CD4-positive, alpha-beta T cell (primary cell): ENCODE data around the gene TMCO2. TPM values are rescaled to one million over a fixed set of nuclear protein-coding genes. Genes with fewer than 3 reads are reported as not detected.

Source experiments
- ATAC-seq: fragments of 200-7000 bp; cut with Tn5 transposase; one replicate; pipeline ENCODE4 v1.10.0; 2022; ENCODE audit warnings: mild to moderate bottlenecking; ENCODE audit not compliant: poor library complexity
- CTCF ChIA-PET: fragments of 350-600 bp; sonication (Branson Sonifier 250); formaldehyde crosslinking; loops from one replicate; lab custom pipeline; 2021; ENCODE audit warnings: antibody characterized with exemption, inconsistent platforms; lab: Charles Lee
- POLR2A ChIA-PET: fragments of 350-600 bp; sonication (Branson Sonifier 250); formaldehyde crosslinking; loops from one replicate; lab custom pipeline; 2021; ENCODE audit warnings: antibody characterized with exemption, inconsistent platforms; lab: Charles Lee
- DNase-seq, 14 experiments: peaks; one replicate each; pipeline ENCODE4 v3.0.0-alpha.2; 2013 to 2020; ENCODE audit warnings: mixed read lengths in 2 of 14
- H3K27ac ChIP-seq, 2 donors: one replicate each; pipeline versions ENCODE4 v1.5.1 to v1.7.0; 2013; ENCODE audit warnings: low read length in 2 of 2, low read depth in 1 of 2, mild to moderate bottlenecking in 1 of 2
- H3K27me3 ChIP-seq, 2 experiments: 1 replicate in 1 of 2; 2 replicates in 1 of 2; pipeline versions ENCODE4 v1.6.1 to v1.7.0; 2013; ENCODE audit warnings: low read length in 2 of 2, control low read depth in 1 of 2, mild to moderate bottlenecking in 1 of 2, moderate library complexity in 1 of 2; ENCODE audit not compliant: insufficient read depth in 2 of 2, control insufficient read depth in 1 of 2
- H3K36me3 ChIP-seq: one replicate; pipeline ENCODE4 v1.6.1; 2013; ENCODE audit warnings: low read length, control low read depth; ENCODE audit not compliant: insufficient read depth
- H3K4me1 ChIP-seq: one replicate; pipeline ENCODE4 v1.6.1; 2013; ENCODE audit warnings: low read length, control low read depth; ENCODE audit not compliant: insufficient read depth
- H3K4me3 ChIP-seq: one replicate; pipeline ENCODE4 v1.5.1; 2013; ENCODE audit warnings: mild to moderate bottlenecking, low read length, moderate library complexity
- H3K9me3 ChIP-seq, 2 experiments: 1 replicate in 1 of 2; 2 replicates in 1 of 2; pipeline versions ENCODE4 v1.6.1 to v1.7.0; 2013; ENCODE audit warnings: low read length in 2 of 2, mild to moderate bottlenecking in 2 of 2, control low read depth in 1 of 2, moderate library complexity in 1 of 2; ENCODE audit not compliant: control insufficient read depth in 1 of 2, insufficient read depth in 1 of 2
- H3K27ac Mint-ChIP-seq: one replicate; pipeline ENCODE4 v1.8.0; 2020; ENCODE audit warnings: mixed read lengths
- H3K27me3 Mint-ChIP-seq: one replicate; pipeline ENCODE4 v1.8.0; 2021; ENCODE audit warnings: mixed read lengths
- H3K36me3 Mint-ChIP-seq: one replicate; pipeline ENCODE4 v1.8.0; 2021; ENCODE audit warnings: low read depth, mixed read lengths
- H3K4me1 Mint-ChIP-seq: one replicate; pipeline ENCODE4 v1.8.0; 2021; ENCODE audit warnings: low read depth, mixed read lengths
- H3K4me3 Mint-ChIP-seq: one replicate; pipeline ENCODE4 v1.8.0; 2020; ENCODE audit warnings: mild to moderate bottlenecking, mixed read lengths
- H3K9me3 Mint-ChIP-seq: one replicate; pipeline ENCODE4 v1.8.0; 2020; ENCODE audit warnings: mixed read lengths
- CTCF ChIP-seq: fragments of 200-600 bp; IDR thresholded peaks from one replicate; pipeline ENCODE4 v1.8.0; 2022; ENCODE audit warnings: antibody characterized with exemption, mild to moderate bottlenecking
- intact Hi-C, 2 experiments: fragments of 100-400 bp; cut with DNase I in 1 of 2; cut with micrococcal nuclease in 1 of 2; formaldehyde crosslinking; loops; one replicate each; pipeline versions ENCODE4 v1.15.1 to v1.9.0; 2023 to 2025; cut with DNase I, micrococcal nuclease
- total RNA-seq, 174 experiments: library from RNA in 2 of 174; stranded (reverse) in 2 of 174; gene quantifications; one replicate each; pipeline ENCODE4 v1.2.3 and lab custom pipeline; 2021 to 2026

TMCO2 gene
- total RNA-seq, 2 experiments from 2014 or later: not detected

DNA sequence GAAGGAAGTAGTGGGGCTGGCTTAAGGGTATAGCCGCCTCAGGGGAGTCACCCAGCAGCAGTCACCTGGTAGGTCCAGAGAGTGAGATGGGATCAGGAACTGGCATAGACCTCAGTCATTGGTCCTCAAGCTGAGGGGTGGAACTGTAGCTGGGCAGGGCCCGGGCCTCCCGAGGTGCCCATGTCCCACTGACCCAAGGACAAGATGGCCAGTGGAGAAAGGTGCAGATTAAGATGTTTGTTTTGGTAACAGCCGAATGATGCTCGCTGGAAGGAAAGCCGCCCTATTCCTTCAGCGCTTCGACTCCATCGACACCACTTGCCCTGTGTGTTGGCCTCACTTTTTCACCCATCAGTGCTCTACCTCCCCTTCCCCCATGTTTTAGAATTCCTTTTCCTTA is 52.9 kb downstream of the TMCO2 start:
- CTCF ChIA-PET: no interaction called here

DNA sequence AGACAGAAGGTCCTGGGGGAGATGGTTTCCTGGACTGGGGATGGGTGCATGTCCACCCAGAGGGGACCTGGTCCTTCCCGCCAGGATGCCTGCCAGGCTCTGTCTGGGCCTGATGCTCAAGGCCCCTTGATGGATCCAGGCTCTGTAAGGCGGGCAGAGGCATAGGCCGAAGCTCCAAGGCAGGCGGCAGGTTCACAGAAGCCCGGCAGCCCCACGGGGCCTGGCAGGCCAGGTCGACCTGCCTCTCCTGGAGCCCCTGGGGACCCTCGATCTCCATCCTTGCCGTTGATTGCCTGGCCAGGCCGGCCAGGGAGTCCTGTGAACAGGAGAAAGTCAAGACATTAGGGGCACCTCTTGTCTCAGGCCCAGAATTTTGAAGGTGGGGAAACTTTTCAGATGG is 53.3 kb downstream of the TMCO2 start:
- DNase-seq (no peak), ATAC-seq (no peak)
- no peak for TF ChIP-seq CTCF
- H3K27me3 Mint-ChIP-seq: no peaks in the 10 kb centered on the region
- Histone ChIP-seq H3K9me3 (no peaks in the 10 kb centered on the region), H3K36me3 (no peaks in the 10 kb centered on the region), H3K4me1 (no peaks in the 10 kb centered on the region), H3K27ac (no peak overlapping the region), H3K27me3 (no peaks in the 10 kb centered on the region), H3K4me3 (no peak overlapping the region)
- no peaks in the 10 kb centered on the region for H3K4me1 Mint-ChIP-seq
- H3K4me3 Mint-ChIP-seq: no peak overlapping the region
- H3K9me3 Mint-ChIP-seq: no peaks in the 10 kb centered on the region
- no peaks in the 10 kb centered on the region for H3K36me3 Mint-ChIP-seq
- ChIA-PET CTCF (no interaction called here), POLR2A (no interaction called here)
- intact Hi-C loops: no loop called here
- H3K27ac Mint-ChIP-seq: no peak overlapping the region

More for the DNA sequence above, 52.9 kb downstream of the TMCO2 start:
- POLR2A ChIA-PET: no interaction called here
- H3K4me3 ChIP-seq: no peak overlapping the region
- H3K27me3 Mint-ChIP-seq: no peaks in the 10 kb centered on the region
- H3K27ac Mint-ChIP-seq: no peak overlapping the region
- no peak for TF ChIP-seq CTCF
- no peaks in the 10 kb centered on the region for H3K4me1 ChIP-seq
- H3K9me3 Mint-ChIP-seq: no peaks in the 10 kb centered on the region
- H3K9me3 ChIP-seq: no peaks in the 10 kb centered on the region
- no peak overlapping the region for H3K4me3 Mint-ChIP-seq
- H3K36me3 Mint-ChIP-seq: no peaks in the 10 kb centered on the region
- DNase-seq: no peak
- H3K27me3 ChIP-seq: no peaks in the 10 kb centered on the region
- intact Hi-C loops: no loop called here
- H3K27ac ChIP-seq: no peak overlapping the region
- H3K36me3 ChIP-seq: no peaks in the 10 kb centered on the region
- H3K4me1 Mint-ChIP-seq: no peaks in the 10 kb centered on the region
- ATAC-seq: no peak

Other genes starting within 250 kb of the TMCO2 start
- 100 to 1,000 TPM; 121 to 126 TPM for gene CAP1, start 207.2 kb upstream of the TMCO2 start, total RNA-seq
- 10 to 100 TPM; 31.9 to 34.5 TPM for gene PPT1, start 150.7 kb upstream of the TMCO2 start, total RNA-seq
- gene RLF, start 86.5 kb upstream of the TMCO2 start, total RNA-seq: 10 to 100 TPM; 42.7 to 44.8 TPM
- gene ZMPSTE24, start 10.3 kb downstream of the TMCO2 start, total RNA-seq: 1 to 10 TPM; 8.7 to 8.8 TPM
- gene COL9A2, start 69.3 kb downstream of the TMCO2 start, total RNA-seq: 1 to 10 TPM; 2.4 to 3.0 TPM
- gene SMAP2, start 125.8 kb downstream of the TMCO2 start, total RNA-seq: 100 to 1,000 TPM; 214 to 216 TPM
- 1 to 10 TPM; 1.8 to 2.4 TPM for gene ZFP69B, start 202.5 kb downstream of the TMCO2 start, total RNA-seq
- 1 to 10 TPM; 1.1 to 1.4 TPM for gene ZFP69, start 229.4 kb downstream of the TMCO2 start, total RNA-seq